K562 (cell line): Measurements from ENCODE around the gene KLK6.

Experiments used
- CTCF ChIP-seq, 3 experiments: IDR thresholded peaks in 2 of 3; conservative IDR thresholded peaks in 1 of 3; 2 replicates each; pipeline ENCODE4 v1.5.1; 2011 to 2012; ENCODE audit warnings: low read length in 3 of 3, mild to moderate bottlenecking in 3 of 3, control low read depth in 2 of 3, improper control_type of control experiment in 1 of 3, inconsistent platforms in 1 of 3, low read depth in 1 of 3, mixed read lengths in 1 of 3, moderate library complexity in 1 of 3; ENCODE audit not compliant: insufficient read depth in 2 of 3
- DPF2 ChIP-seq: fragments of 450-650 bp; IDR thresholded peaks from 2 replicates; pipeline ENCODE4 v1.6.1; 2016
- ETV6 ChIP-seq, 3 experiments: fragments of 150-350 bp in 1 of 3; sonication (generic) in 1 of 3; formaldehyde crosslinking in 1 of 3; IDR thresholded peaks; 2 replicates each; pipeline versions ENCODE4 v1.6.1 to v1.8.0; 2014 to 2022; ENCODE audit warnings: borderline replicate concordance in 2 of 3, low read depth in 2 of 3, antibody characterized with exemption in 1 of 3, low read length in 1 of 3, mild to moderate bottlenecking in 1 of 3, missing genetic modification reagents in 1 of 3
- EWSR1 ChIP-seq: fragments of 450-650 bp; IDR thresholded peaks from 2 replicates; pipeline ENCODE4 v1.6.1; 2018; ENCODE audit warnings: borderline replicate concordance, mild to moderate bottlenecking, low read depth, moderate library complexity; ENCODE audit not compliant: partially characterized antibody
- EZH2 ChIP-seq: IDR thresholded peaks from 2 replicates; pipeline ENCODE4 v1.6.1; 2012; ENCODE audit warnings: low read depth, mild to moderate bottlenecking, inconsistent platforms, low read length, borderline replicate concordance
- JUND ChIP-seq, 2 experiments: IDR thresholded peaks; 2 replicates in 1 of 2; 3 replicates in 1 of 2; pipeline ENCODE4 v1.6.1; 2011; ENCODE audit warnings: borderline replicate concordance in 2 of 2, low read depth in 2 of 2, low read length in 2 of 2, improper control_type of control experiment in 1 of 2, missing biosample characterization in 1 of 2, missing genetic modification characterization in 1 of 2, missing genetic modification reagents in 1 of 2
- MAFK ChIP-seq: IDR thresholded peaks from 2 replicates; pipeline ENCODE4 v1.6.1; 2011; ENCODE audit warnings: low read length, improper control_type of control experiment
- SNRNP70 ChIP-seq: fragments of 200-400 bp; formaldehyde crosslinking; optimal IDR thresholded peaks from 2 replicates; pipeline ENCODE3; 2017; ENCODE audit warnings: low read depth, low read length
- TFAM ChIP-seq: fragments of 250-450 bp; sonication (Bioruptor Pico); conservative IDR thresholded peaks from 2 replicates; pipeline ENCODE4 v1.5.0; 2021; ENCODE audit warnings: mild to moderate bottlenecking, moderate library complexity
- THRA ChIP-seq: fragments of 450-650 bp; IDR thresholded peaks from 2 replicates; pipeline ENCODE4 v1.6.1; 2017; ENCODE audit warnings: mild to moderate bottlenecking, moderate library complexity
- ZNF165 ChIP-seq: fragments of 250-450 bp; sonication (Bioruptor Pico); IDR thresholded peaks from 2 replicates; pipeline ENCODE4 v1.4.0; 2020; ENCODE audit warnings: borderline replicate concordance
- ZNF76 ChIP-seq: fragments of 250-450 bp; sonication (Bioruptor Pico); IDR thresholded peaks from 2 replicates; pipeline ENCODE4 v1.4.0; 2020; ENCODE audit warnings: mild to moderate bottlenecking, moderate library complexity, borderline replicate concordance
- TF ChIP-seq, protein P1 (sequence below): fragments of 250-450 bp; sonication (Bioruptor Pico); IDR thresholded peaks from 2 replicates; pipeline ENCODE4 v1.4.0; 2020; ENCODE audit warnings: mild to moderate bottlenecking, moderate library complexity

- TF ChIP-seq CTCF (IDR thresholded peaks at IDR 0.05 in 2 of 3, conservative IDR thresholded peaks at IDR 0.05 in 1 of 3; ENCODE audit: insufficient read depth in 2 of 3, low read depth in 1 of 3, low read length in 3 of 3) (no peak), ZNF76 (CRISPR knock-in tag) (no peak), THRA (no peak), SNRNP70 (no peak), EZH2 (no peak), JUND (IDR thresholded peaks at IDR 0.05; ENCODE audit: borderline replicate concordance, low read depth, low read length) (no peak), JUND (tag; IDR thresholded peaks at IDR 0.05; ENCODE audit: borderline replicate concordance, low read depth, low read length) (no peak), MAFK (no peak), DPF2 (no peak), EWSR1 (no peak), TFAM (no peak), ETV6 (IDR thresholded peaks at IDR 0.05; ENCODE audit: borderline replicate concordance in 1 of 2, low read depth in 2 of 2, low read length in 1 of 2) (no peak), ETV6 (CRISPR knock-in tag; IDR thresholded peaks at IDR 0.05; ENCODE audit: borderline replicate concordance) (no peak), ZNF165 (CRISPR knock-in tag) (no peak)
- TF ChIP-seq, protein P1, sequence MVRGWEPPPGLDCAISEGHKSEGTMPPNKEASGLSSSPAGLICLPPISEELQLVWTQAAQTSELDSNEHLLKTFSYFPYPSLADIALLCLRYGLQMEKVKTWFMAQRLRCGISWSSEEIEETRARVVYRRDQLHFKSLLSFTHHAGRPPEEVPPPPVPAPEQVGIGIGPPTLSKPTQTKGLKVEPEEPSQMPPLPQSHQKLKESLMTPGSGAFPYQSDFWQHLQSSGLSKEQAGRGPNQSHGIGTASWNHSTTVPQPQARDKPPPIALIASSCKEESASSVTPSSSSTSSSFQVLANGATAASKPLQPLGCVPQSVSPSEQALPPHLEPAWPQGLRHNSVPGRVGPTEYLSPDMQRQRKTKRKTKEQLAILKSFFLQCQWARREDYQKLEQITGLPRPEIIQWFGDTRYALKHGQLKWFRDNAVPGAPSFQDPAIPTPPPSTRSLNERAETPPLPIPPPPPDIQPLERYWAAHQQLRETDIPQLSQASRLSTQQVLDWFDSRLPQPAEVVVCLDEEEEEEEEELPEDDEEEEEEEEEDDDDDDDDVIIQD (CRISPR knock-in tag): no peak
Observed at GRCh38 chr19:50944795-50945194, 24.6 kb downstream of the KLK6 start.
